Lower leg skin (tissue), 3 donors: ENCODE data around the gene CFDP1.

Source experiments
- POLR2A ChIP-seq, 2 donors: fragments of 450-650 bp; IDR thresholded peaks; one replicate each; pipeline ENCODE4 v1.6.1; 2016 to 2017; ENCODE audit warnings: antibody characterized with exemption in 2 of 2, mild to moderate bottlenecking in 1 of 2, moderate library complexity in 1 of 2
- TF ChIP-seq, protein P1 (sequence below), 3 donors: fragments of 450-650 bp; IDR thresholded peaks; one replicate each; pipeline ENCODE4 v1.5.1; 2016; ENCODE audit warnings: antibody characterized with exemption in 3 of 3, mild to moderate bottlenecking in 3 of 3, moderate library complexity in 2 of 3

DNA sequence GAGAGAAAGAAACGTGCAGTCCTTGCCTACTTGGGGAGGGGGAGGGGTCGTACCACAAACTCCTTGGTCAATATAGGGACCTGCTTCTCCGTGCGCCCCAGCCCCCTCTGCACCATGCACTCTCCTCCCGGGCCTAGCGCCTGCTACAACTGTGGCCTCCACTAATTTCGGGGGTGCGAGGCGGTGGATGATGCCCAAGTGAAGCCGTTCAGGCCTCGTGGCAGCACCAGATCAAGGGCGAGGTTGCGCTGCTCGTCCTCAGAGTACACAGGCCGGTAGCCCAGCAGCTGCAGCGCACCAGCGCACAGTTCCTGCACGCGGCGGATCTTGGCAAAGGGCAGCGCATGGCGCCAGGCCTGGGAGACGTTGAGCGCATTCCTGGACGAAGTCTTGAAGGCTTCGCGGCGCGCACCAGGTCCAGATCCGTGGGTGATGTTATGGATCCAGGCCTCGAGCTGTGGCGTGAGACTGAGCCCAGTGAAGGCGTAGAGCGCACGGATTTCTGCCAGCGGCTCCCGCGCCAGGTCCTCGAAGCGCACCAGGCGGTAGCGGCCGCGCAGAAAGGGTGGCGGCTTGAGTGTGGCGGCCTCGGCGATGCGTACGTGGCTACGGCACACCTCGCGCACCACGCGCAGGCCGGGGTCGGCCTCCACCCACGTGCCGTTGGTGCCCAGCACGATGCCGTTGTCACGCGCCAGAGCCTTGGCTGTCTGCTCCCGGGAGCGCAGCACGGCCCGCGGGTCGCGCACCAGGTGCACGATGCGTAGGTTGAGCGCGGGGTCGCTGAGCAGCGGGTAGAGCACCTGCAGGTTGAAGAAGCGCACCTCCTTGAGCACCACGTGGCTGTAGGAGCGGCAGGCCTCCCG is 45.4 kb upstream of the CFDP1 start:
- TF ChIP-seq, protein P1, sequence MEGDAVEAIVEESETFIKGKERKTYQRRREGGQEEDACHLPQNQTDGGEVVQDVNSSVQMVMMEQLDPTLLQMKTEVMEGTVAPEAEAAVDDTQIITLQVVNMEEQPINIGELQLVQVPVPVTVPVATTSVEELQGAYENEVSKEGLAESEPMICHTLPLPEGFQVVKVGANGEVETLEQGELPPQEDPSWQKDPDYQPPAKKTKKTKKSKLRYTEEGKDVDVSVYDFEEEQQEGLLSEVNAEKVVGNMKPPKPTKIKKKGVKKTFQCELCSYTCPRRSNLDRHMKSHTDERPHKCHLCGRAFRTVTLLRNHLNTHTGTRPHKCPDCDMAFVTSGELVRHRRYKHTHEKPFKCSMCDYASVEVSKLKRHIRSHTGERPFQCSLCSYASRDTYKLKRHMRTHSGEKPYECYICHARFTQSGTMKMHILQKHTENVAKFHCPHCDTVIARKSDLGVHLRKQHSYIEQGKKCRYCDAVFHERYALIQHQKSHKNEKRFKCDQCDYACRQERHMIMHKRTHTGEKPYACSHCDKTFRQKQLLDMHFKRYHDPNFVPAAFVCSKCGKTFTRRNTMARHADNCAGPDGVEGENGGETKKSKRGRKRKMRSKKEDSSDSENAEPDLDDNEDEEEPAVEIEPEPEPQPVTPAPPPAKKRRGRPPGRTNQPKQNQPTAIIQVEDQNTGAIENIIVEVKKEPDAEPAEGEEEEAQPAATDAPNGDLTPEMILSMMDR (IDR thresholded peaks at IDR 0.05): no peak
- TF ChIP-seq POLR2A (IDR thresholded peaks at IDR 0.05): no peak
